Gastrocnemius medialis (tissue), 4 donors: Measurements from ENCODE around the gene FN3KRP. TPM values are rescaled to one million over a fixed set of nuclear protein-coding genes. Genes with fewer than 3 reads are reported as not detected.
A peak's percentile ranks its signal among the peaks of the same experiment; 100 is the strongest.

Source experiments
- ATAC-seq, 2 donors: fragments of 150-250 bp; one replicate each; pipeline ENCODE4 v1.9.1; 2016
- DNase-seq, 2 donors: peaks; one replicate each; pipeline ENCODE4 v3.0.0-alpha.2; 2019
- H3K27ac ChIP-seq, 4 donors: fragments of 200-600 bp; sonication (generic); 1 replicate in 1 of 4; 2 replicates in 3 of 4; pipeline ENCODE4 v1.5.1; 2016 to 2018; ENCODE audit warnings: mild to moderate bottlenecking in 2 of 4, moderate library complexity in 1 of 4
- H3K27me3 ChIP-seq, 3 donors: fragments of 200-600 bp; sonication (generic) in 2 of 3; 1 replicate in 1 of 3; 2 replicates in 2 of 3; pipeline versions ENCODE4 v1.5.1 to v1.6.0; 2016 to 2019; ENCODE audit warnings: mild to moderate bottlenecking in 1 of 3, moderate library complexity in 1 of 3
- H3K36me3 ChIP-seq, 2 donors: fragments of 200-600 bp; sonication (generic) in 1 of 2; one replicate each; pipeline ENCODE4 v1.5.1; 2017 to 2018
- H3K4me1 ChIP-seq, 2 donors: fragments of 200-600 bp; sonication (generic) in 1 of 2; one replicate each; pipeline ENCODE4 v1.5.1; 2016 to 2017; ENCODE audit warnings: mild to moderate bottlenecking in 2 of 2
- H3K4me3 ChIP-seq, 4 donors: fragments of 200-600 bp; sonication (generic) in 3 of 4; 1 replicate in 1 of 4; 2 replicates in 3 of 4; pipeline ENCODE4 v1.5.1; 2016 to 2019; ENCODE audit warnings: mild to moderate bottlenecking in 2 of 4
- H3K9me3 ChIP-seq, 3 donors: fragments of 200-600 bp; sonication (generic) in 2 of 3; 1 replicate in 1 of 3; 2 replicates in 2 of 3; pipeline ENCODE4 v1.5.1; 2016 to 2019
- CTCF ChIP-seq, 5 experiments: fragments of 450-650 bp in 3 of 5; fragments of 200-600 bp in 2 of 5; sonication (generic) in 2 of 5; IDR thresholded peaks in 4 of 5; conservative IDR thresholded peaks in 1 of 5; 1 replicate in 4 of 5; 2 replicates in 1 of 5; pipeline ENCODE4 v1.5.1; 2016 to 2019; ENCODE audit warnings: antibody characterized with exemption in 5 of 5, mild to moderate bottlenecking in 3 of 5, moderate library complexity in 3 of 5
- POLR2A ChIP-seq, 2 donors: fragments of 450-650 bp; IDR thresholded peaks; one replicate each; pipeline ENCODE4 v1.6.1; 2017; ENCODE audit warnings: antibody characterized with exemption in 2 of 2, mild to moderate bottlenecking in 2 of 2, moderate library complexity in 2 of 2
- in situ Hi-C, 4 donors: fragments of 200-750 bp; cut with MboI; loops; one replicate each; pipeline versions ENCODE4 v1.15.0 to v1.8.0; 2017; ENCODE audit warnings: low sequenced_read_pairs in 4 of 4
- intact Hi-C: fragments of 100-400 bp; cut with DNase I; formaldehyde crosslinking; loops from one replicate; pipeline ENCODE4 v1.15.1; 2023; ENCODE audit warnings: low total_unique reads
- microRNA-seq, 2 donors: library from miRNA; unstranded; fragments of <30 nt; microRNA quantifications; one replicate each; pipeline ENCODE4, GENCODE V29; 2016; ENCODE audit warnings: borderline replicate concordance in 2 of 2
- total RNA-seq, 4 donors: library from RNA; depleted of rRNA; stranded (reverse); fragments of >200 nt; gene quantifications; one replicate each; pipeline versions ENCODE4 v1.1.0 to v1.2.3, GENCODE V29; 2016

The FN3KRP gene
- total RNA-seq, 4 donors from 2014 or later, result 2.3 to 7.9 (median 3.9) TPM

DNA sequence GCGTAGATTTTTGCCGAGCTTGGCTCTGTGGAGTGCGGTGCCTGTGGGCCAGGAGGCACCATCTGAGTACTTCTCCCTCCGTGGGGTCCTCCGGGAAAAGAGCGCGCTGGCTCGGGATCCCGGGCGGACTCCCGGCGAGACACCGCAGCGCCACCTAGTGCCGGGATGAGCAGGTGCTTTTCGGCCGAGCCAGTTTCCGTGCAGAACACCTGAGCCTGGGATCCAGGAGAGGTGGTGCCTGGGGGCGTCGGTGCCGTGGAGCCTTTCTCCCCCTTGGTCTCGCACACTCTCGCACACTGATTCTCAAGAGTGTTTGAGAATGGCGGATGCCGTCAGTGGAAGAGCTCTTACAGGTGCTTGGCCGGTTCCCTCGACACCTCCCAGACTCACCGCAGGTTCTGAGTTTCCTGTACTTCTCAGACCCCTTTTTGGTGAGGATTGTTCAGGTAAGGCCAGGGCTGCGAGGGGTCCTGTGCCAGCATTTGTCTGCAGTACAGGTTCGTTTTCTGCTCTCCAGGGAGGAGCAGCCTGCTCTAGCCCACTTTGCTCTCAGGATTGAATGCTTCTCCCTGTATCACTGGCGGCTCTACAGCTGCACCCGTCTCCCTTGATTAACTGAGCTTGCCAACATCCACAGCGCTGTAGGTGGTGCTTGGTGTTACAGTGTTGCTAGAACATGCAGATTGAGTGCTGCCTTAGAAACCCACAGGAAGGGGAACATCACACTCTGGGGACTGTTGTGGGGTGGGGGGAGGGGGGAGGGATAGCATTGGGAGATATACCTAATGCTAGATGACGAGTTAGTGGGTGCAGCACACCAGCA is 58.7 kb downstream of the FN3KRP start:
- no peaks in the 10 kb centered on the region for H3K27me3 ChIP-seq
- intact Hi-C loops, result loop anchor here (1.0 kb wide), 1 partner anchor 107 kb away; no protein-coding TSS in a partner anchor
- TF ChIP-seq CTCF (IDR thresholded peaks at IDR 0.05 in 4 of 5, conservative IDR thresholded peaks at IDR 0.05 in 1 of 5) (peak; percentile 53 to 91 (median 87)), POLR2A (IDR thresholded peaks at IDR 0.05) (no peak)
- ATAC-seq (peak; percentile 50 to 75), DNase-seq (peak; percentile 24 to 50)
- in situ Hi-C loops, result no loop called here
- H3K4me3 ChIP-seq, result peak overlapping the region in 3 of 4 donors; percentile 21 to 46 (median 30)
- H3K9me3 ChIP-seq, result no peaks in the 10 kb centered on the region
- H3K27ac ChIP-seq, result no peak overlapping the region
- H3K4me1 ChIP-seq, result no peaks in the 10 kb centered on the region
- no peaks in the 10 kb centered on the region for H3K36me3 ChIP-seq

- Histone ChIP-seq H3K4me1 (no peaks in the 10 kb centered on the region), H3K4me3 (no peak overlapping the region), H3K9me3 (no peaks in the 10 kb centered on the region), H3K36me3 (no peaks in the 10 kb centered on the region), H3K27ac (no peak overlapping the region), H3K27me3 (no peaks in the 10 kb centered on the region)
- TF ChIP-seq CTCF (IDR thresholded peaks at IDR 0.05 in 4 of 5, conservative IDR thresholded peaks at IDR 0.05 in 1 of 5) (no peak), POLR2A (IDR thresholded peaks at IDR 0.05) (no peak)
- no peak for ATAC-seq
- DNase-seq, result no peak
- in situ Hi-C loops, result no loop called here
- intact Hi-C loops, result no loop called here
These were observed 59.9 kb downstream of the FN3KRP start for GRCh38 chr17:82776454-82776853.

Small RNAs within 50 kb of the gene (microRNA-seq; reads per million reads assigned to microRNA genes)
- 0 to 1.2 reads per million in 2 donors for gene MIR4525

Other genes starting within 250 kb of the FN3KRP start
- 100 to 1,000 TPM in 1 of 4 donors, 10 to 100 TPM in 3; 70.7 to 109 (median 85.0) TPM for gene FOXK2, start 197.0 kb upstream of the FN3KRP start, total RNA-seq
- gene WDR45B, start 68.3 kb upstream of the FN3KRP start, total RNA-seq, result 10 to 100 TPM; 28.0 to 39.2 (median 34.8) TPM
- gene RAB40B, start 18.0 kb upstream of the FN3KRP start, total RNA-seq, result 10 to 100 TPM; 19.0 to 52.7 (median 24.4) TPM
- 1 to 10 TPM; 1.1 to 5.5 (median 2.7) TPM for gene FN3K, start 18.9 kb downstream of the FN3KRP start, total RNA-seq
- 10 to 100 TPM; 18.0 to 50.4 (median 33.3) TPM for gene TBCD, start 35.4 kb downstream of the FN3KRP start, total RNA-seq
- 10 to 100 TPM in 2 of 4 donors, 1 to 10 TPM in 2; 2.5 to 17.8 (median 11.7) TPM for gene ZNF750, start 123.3 kb downstream of the FN3KRP start, total RNA-seq